Neural progenitor cell (in vitro differentiated cells): ENCODE data around the gene ZMAT5. TPM values are rescaled to one million over a fixed set of nuclear protein-coding genes. Genes with fewer than 3 reads are reported as not detected.
A peak's percentile ranks its signal among the peaks of the same experiment; 100 is the strongest.

Source experiments
- DNase-seq: peaks from one replicate; pipeline ENCODE4 v3.0.0-alpha.2; 2016; ENCODE audit warnings: low spot score
- H2AFZ ChIP-seq: fragments of 200-600 bp; sonication (generic); replicated peaks from 2 replicates; pipeline ENCODE4 v1.6.1; 2016; ENCODE audit warnings: antibody characterized with exemption
- H3F3A ChIP-seq: fragments of 200-600 bp; sonication (generic); 2 replicates; pipeline ENCODE4 v1.6.1; 2016; ENCODE audit warnings: antibody characterized with exemption, low read depth
- H3K27ac ChIP-seq: fragments of 200-600 bp; sonication (generic); 2 replicates; pipeline ENCODE4 v1.5.1; 2016; ENCODE audit warnings: mild to moderate bottlenecking
- H3K27me3 ChIP-seq: fragments of 200-600 bp; sonication (generic); 2 replicates; pipeline ENCODE4 v1.6.1; 2016; ENCODE audit warnings: mild to moderate bottlenecking, moderate library complexity
- H3K36me3 ChIP-seq: fragments of 200-600 bp; sonication (generic); 2 replicates; pipeline ENCODE4 v1.5.1; 2016
- H3K4me1 ChIP-seq: fragments of 200-600 bp; sonication (generic); 2 replicates; pipeline ENCODE4 v1.6.1; 2016; ENCODE audit warnings: mixed run types
- H3K4me2 ChIP-seq: fragments of 200-600 bp; sonication (generic); 2 replicates; pipeline ENCODE4 v1.6.1; 2016
- H3K4me3 ChIP-seq: fragments of 200-600 bp; sonication (generic); 2 replicates; pipeline ENCODE4 v1.5.1; 2016
- H3K79me2 ChIP-seq: fragments of 200-600 bp; sonication (generic); 2 replicates; pipeline ENCODE4 v1.6.1; 2016; ENCODE audit warnings: low read depth
- H3K9ac ChIP-seq: fragments of 200-600 bp; sonication (generic); 2 replicates; pipeline ENCODE4 v1.6.1; 2016
- H3K9me3 ChIP-seq: fragments of 200-600 bp; sonication (generic); 2 replicates; pipeline ENCODE4 v1.5.1; 2016; ENCODE audit warnings: low read depth
- H4K20me1 ChIP-seq: fragments of 200-600 bp; sonication (generic); 2 replicates; pipeline ENCODE4 v1.6.1; 2016; ENCODE audit warnings: low read depth
- H3K27ac Mint-ChIP-seq: 3 replicates; pipeline ENCODE4 v1.8.0; 2021; ENCODE audit warnings: mixed read lengths
- H3K27me3 Mint-ChIP-seq: 2 replicates; pipeline ENCODE4 v1.8.0; 2022; ENCODE audit warnings: low read depth, mild to moderate bottlenecking, inconsistent platforms, moderate library complexity, mixed read lengths; ENCODE audit not compliant: insufficient read depth
- H3K36me3 Mint-ChIP-seq: 3 replicates; pipeline ENCODE4 v1.8.0; 2021; ENCODE audit warnings: mixed read lengths
- H3K4me1 Mint-ChIP-seq: 3 replicates; pipeline ENCODE4 v1.8.0; 2021; ENCODE audit warnings: mixed read lengths
- H3K4me3 Mint-ChIP-seq: 3 replicates; pipeline ENCODE4 v1.8.0; 2021; ENCODE audit warnings: mild to moderate bottlenecking, moderate library complexity, mixed read lengths
- H3K9me3 Mint-ChIP-seq: 3 replicates; pipeline ENCODE4 v1.8.0; 2020; ENCODE audit warnings: mixed read lengths
- CTCF ChIP-seq: fragments of 200-600 bp; sonication (generic); IDR thresholded peaks from 2 replicates; pipeline ENCODE4 v1.5.1; 2017; ENCODE audit warnings: antibody characterized with exemption, mild to moderate bottlenecking
- EZH2 ChIP-seq: fragments of 200-600 bp; sonication (generic); IDR thresholded peaks from 2 replicates; pipeline ENCODE4 v1.6.1; 2017; ENCODE audit warnings: antibody characterized with exemption, mild to moderate bottlenecking, moderate library complexity
- EZH2phosphoT487 ChIP-seq: fragments of 200-600 bp; sonication (generic); IDR thresholded peaks from 2 replicates; pipeline ENCODE4 v1.6.1; 2017; ENCODE audit warnings: antibody characterized with exemption
- small RNA-seq: library from RNA; depleted of rRNA; stranded (forward); fragments of <200 nt; gene quantifications from one replicate; pipeline ENCODE3, GENCODE V24; 2015
- total RNA-seq: library from RNA; depleted of rRNA; stranded (reverse); fragments of >200 nt; gene quantifications from 2 replicates; pipeline ENCODE4 v1.2.3, GENCODE V29; 2015; ENCODE audit warnings: low replicate concordance

ZMAT5 gene
- total RNA-seq, 1 donor from 2014 or later: 20.8 TPM

GRCh38 chr22:29684244-29684643 lies 82.6 kb downstream of the ZMAT5 start:
- H3K9me3 Mint-ChIP-seq: no peaks in the 10 kb centered on the region

GRCh38 chr22:29683536-29683935 lies 83.3 kb downstream of the ZMAT5 start:
- DNase-seq: no peak
- H3K9me3 Mint-ChIP-seq: no peaks in the 10 kb centered on the region
- no peak overlapping the region for H3K27ac ChIP-seq
- no peak overlapping the region for H3K9ac ChIP-seq
- H3K4me1 Mint-ChIP-seq: peaks cover 44% of the 10 kb centered on the region
- no peak overlapping the region for H3K4me2 ChIP-seq
- H2AFZ ChIP-seq: no peak overlapping the region
- TF ChIP-seq EZH2phosphoT487 (no peak), CTCF (no peak), EZH2 (no peak)
- no peaks in the 10 kb centered on the region for H3K9me3 ChIP-seq
- peaks cover 15% of the 10 kb centered on the region for H3K4me1 ChIP-seq
- no peak overlapping the region for H3K4me3 Mint-ChIP-seq
- H3K4me3 ChIP-seq: no peak overlapping the region
- H3K27ac Mint-ChIP-seq: peak overlapping the region; percentile 54
- no peaks in the 10 kb centered on the region for H4K20me1 ChIP-seq
- H3K27me3 Mint-ChIP-seq: peaks cover 7% of the 10 kb centered on the region
- H3K36me3 ChIP-seq: no peaks in the 10 kb centered on the region
- no peaks in the 10 kb centered on the region for H3K27me3 ChIP-seq
- no peaks in the 10 kb centered on the region for H3K79me2 ChIP-seq
- H3K36me3 Mint-ChIP-seq: peaks cover 36% of the 10 kb centered on the region
- H3F3A ChIP-seq: peaks cover 10% of the 10 kb centered on the region

More at GRCh38 chr22:29684244-29684643, 82.6 kb downstream of the ZMAT5 start:
- Mint-ChIP-seq H3K4me1 (peaks cover 46% of the 10 kb centered on the region), H3K27ac (peak overlapping the region; percentile 54), H3K36me3 (peaks cover 36% of the 10 kb centered on the region), H3K27me3 (peaks cover 9% of the 10 kb centered on the region), H3K4me3 (no peak overlapping the region)
- Histone ChIP-seq H3K36me3 (no peaks in the 10 kb centered on the region), H3K9me3 (no peaks in the 10 kb centered on the region), H3K27ac (no peak overlapping the region), H3K4me3 (no peak overlapping the region), H3K4me1 (peaks cover 18% of the 10 kb centered on the region), H3K4me2 (no peak overlapping the region), H4K20me1 (no peaks in the 10 kb centered on the region), H3K9ac (no peak overlapping the region), H3K27me3 (no peaks in the 10 kb centered on the region), H3F3A (peaks cover 16% of the 10 kb centered on the region), H2AFZ (no peak overlapping the region), H3K79me2 (no peaks in the 10 kb centered on the region)
- DNase-seq: no peak
- TF ChIP-seq EZH2phosphoT487 (no peak), CTCF (no peak), EZH2 (no peak)

Small RNA genes lying within 50 kb of the gene (small RNA-seq; reads per million reads assigned to genes)
- gene AC004882.2: not detected
- not detected for gene RF00019

Other genes with a start within 250 kb of the ZMAT5 start
- 42.9 and 49.0 TPM in 2 replicates for gene THOC5, start 213.2 kb downstream of the ZMAT5 start, total RNA-seq
- 266 and 311 TPM in 2 replicates for gene NIPSNAP1, start 185.9 kb downstream of the ZMAT5 start, total RNA-seq
- gene NF2, start 163.4 kb downstream of the ZMAT5 start, total RNA-seq: 18.7 and 28.1 TPM in 2 replicates
- gene CABP7, start 47.0 kb downstream of the ZMAT5 start, total RNA-seq: 0.09 TPM in 1 of 2 replicates, not detected in the other
- 48.7 and 57.5 TPM in 2 replicates for gene UQCR10, start 362 bp upstream of the ZMAT5 start, total RNA-seq
- 16.1 and 17.3 TPM in 2 replicates for gene ASCC2, start 71.3 kb upstream of the ZMAT5 start, total RNA-seq
- gene MTMR3, start 116.2 kb upstream of the ZMAT5 start, total RNA-seq: 35.4 and 40.0 TPM in 2 replicates